HepG2 (cell line): ENCODE results near the gene SLC35B2. TPM values are rescaled to one million over a fixed set of nuclear protein-coding genes. Genes with fewer than 3 reads are reported as not detected.

Experiments used
- ATAC-seq: fragments of 200-7000 bp; cut with Tn5 transposase; 3 replicates; pipeline ENCODE4 v1.9.1; 2020; ENCODE audit warnings: mild to moderate bottlenecking, moderate library complexity
- BruUV-seq: library from RNA; stranded (reverse); fragments of 400-500 nt; replicated peaks from 2 replicates; lab custom pipeline; 2021; lab: Mats Ljungman, UMichigan
- CTCF ChIA-PET: fragments of 300-600 bp; formaldehyde crosslinking; extraction: SDS; loops from one replicate; lab custom pipeline; 2021; ENCODE audit warnings: low total read pairs, inconsistent platforms, low intra/inter-chr PET ratio; lab: Yijun Ruan, JAX
- POLR2A ChIA-PET: fragments of 350-600 bp; sonication (Branson Sonifier 250); formaldehyde crosslinking; loops from one replicate; lab custom pipeline; 2020; ENCODE audit warnings: antibody characterized with exemption, inconsistent platforms; lab: Yijun Ruan, JAX
- DNase-seq: peaks from one replicate; pipeline ENCODE4 v3.0.0-alpha.2; 2015; ENCODE audit warnings: low spot score
- FAIRE-seq: peaks from 3 replicates; lab custom pipeline; 2011; peaks lifted over from hg19 to GRCh38; lab: Jason Lieb, UNC
- H2AFZ ChIP-seq: one replicate; pipeline ENCODE4 v1.6.1; 2011; ENCODE audit warnings: low read length, inconsistent platforms
- H3K27ac ChIP-seq: fragments of 300-600 bp; 3 replicates; pipeline ENCODE4 v1.8.0; 2011; ENCODE audit warnings: mixed run types, mild to moderate bottlenecking, mixed read lengths, low read length, inconsistent platforms; ENCODE audit not compliant: insufficient read depth; ENCODE audit errors: extremely low read length
- H3K27me3 ChIP-seq, 2 experiments: fragments of 200-600 bp in 1 of 2; 2 replicates in 1 of 2; 3 replicates in 1 of 2; pipeline versions ENCODE4 v1.6.0 to v1.8.0; 2011; ENCODE audit warnings: low read length in 2 of 2, mild to moderate bottlenecking in 2 of 2, moderate library complexity in 2 of 2, inconsistent platforms in 1 of 2; ENCODE audit not compliant: insufficient read depth in 2 of 2, control insufficient read depth in 1 of 2
- H3K36me3 ChIP-seq, 2 experiments: fragments of 200-600 bp in 1 of 2; replicated peaks in 1 of 2; 2 replicates in 1 of 2; 3 replicates in 1 of 2; pipeline versions ENCODE4 v1.5.1 to v1.8.0; 2011; ENCODE audit warnings: low read length in 2 of 2, inconsistent platforms in 1 of 2; ENCODE audit not compliant: insufficient read depth in 2 of 2, control insufficient read depth in 1 of 2
- H3K4me1 ChIP-seq: 2 replicates; pipeline ENCODE4 v1.5.1; 2012; ENCODE audit warnings: low read length, inconsistent platforms; ENCODE audit not compliant: insufficient read depth
- H3K4me2 ChIP-seq: 2 replicates; pipeline ENCODE4 v1.6.0; 2011; ENCODE audit warnings: low read depth, low read length, inconsistent platforms
- H3K4me3 ChIP-seq, 3 experiments: fragments of 200-600 bp in 1 of 3; sonication (generic), shearing (Covaris generic) in 1 of 3; replicated peaks in 1 of 3; 2 replicates each; pipeline ENCODE4 v1.5.1; 2011 to 2016; ENCODE audit warnings: low read length in 3 of 3, inconsistent platforms in 2 of 3, low read depth in 2 of 3, mild to moderate bottlenecking in 2 of 3, control low read depth in 1 of 3, mixed read lengths in 1 of 3; ENCODE audit not compliant: insufficient read depth in 1 of 3
- H3K79me2 ChIP-seq: one replicate; pipeline ENCODE4 v1.6.1; 2011; ENCODE audit warnings: low read length, inconsistent platforms; ENCODE audit not compliant: insufficient read depth
- H3K9ac ChIP-seq: 2 replicates; pipeline ENCODE4 v1.6.0; 2011; ENCODE audit warnings: mild to moderate bottlenecking, low read depth, low read length, inconsistent platforms; ENCODE audit not compliant: insufficient read depth
- H3K9me3 ChIP-seq: 2 replicates; pipeline ENCODE4 v1.5.1; 2012; ENCODE audit warnings: mild to moderate bottlenecking, low read length
- H4K20me1 ChIP-seq: 2 replicates; pipeline ENCODE4 v1.6.0; 2011; ENCODE audit warnings: inconsistent platforms, mild to moderate bottlenecking, low read length, moderate library complexity; ENCODE audit not compliant: insufficient read depth
- CHCHD3 ChIP-seq: sonication (generic); formaldehyde crosslinking; IDR thresholded peaks from 2 replicates; pipeline ENCODE4 v1.8.0; 2022; ENCODE audit warnings: mild to moderate bottlenecking, missing genetic modification reagents, moderate library complexity
- MBNL3 ChIP-seq: fragments of 250-450 bp; sonication (Bioruptor Pico); conservative IDR thresholded peaks from 2 replicates; pipeline ENCODE4 v1.8.0; 2022; ENCODE audit warnings: mild to moderate bottlenecking, inconsistent platforms
- NAIF1 ChIP-seq: sonication (generic); formaldehyde crosslinking; IDR thresholded peaks from 2 replicates; pipeline ENCODE4 v1.5.0; 2020; ENCODE audit warnings: mild to moderate bottlenecking, missing genetic modification reagents, borderline replicate concordance
- PHB2 ChIP-seq: fragments of 450-650 bp; IDR thresholded peaks from 2 replicates; pipeline ENCODE4 v1.6.1; 2018; ENCODE audit not compliant: partially characterized antibody
- POLR2AphosphoS2 ChIP-seq: IDR thresholded peaks from 2 replicates; pipeline ENCODE4 v1.6.1; 2011; ENCODE audit warnings: low read depth, low read length, improper control_type of control experiment
- PTBP1 ChIP-seq: fragments of 200-400 bp; formaldehyde crosslinking; IDR thresholded peaks from 2 replicates; pipeline ENCODE4 v1.6.1; 2018; ENCODE audit warnings: low read length, low read depth; ENCODE audit not compliant: poor library complexity, severe bottlenecking
- TEAD2 ChIP-seq: sonication (generic); formaldehyde crosslinking; IDR thresholded peaks from 2 replicates; pipeline ENCODE4 v1.9.0; 2021; ENCODE audit warnings: missing genetic modification reagents
- ZBTB20 ChIP-seq: sonication (generic); formaldehyde crosslinking; IDR thresholded peaks from 2 replicates; pipeline ENCODE4 v1.8.1; 2023; ENCODE audit warnings: missing genetic modification reagents, low read depth, mild to moderate bottlenecking, borderline replicate concordance
- ZBTB26 ChIP-seq: IDR thresholded peaks from 2 replicates; pipeline ENCODE4 v1.6.1; 2016; ENCODE audit warnings: missing compliant biosample characterization, missing genetic modification reagents, borderline replicate concordance
- ZNF256 ChIP-seq: sonication (generic); formaldehyde crosslinking; conservative IDR thresholded peaks from 2 replicates; pipeline ENCODE4 v1.4.0; 2020; ENCODE audit warnings: missing genetic modification reagents
- ZNF350 ChIP-seq: sonication (generic); formaldehyde crosslinking; IDR thresholded peaks from 2 replicates; pipeline ENCODE4 v1.4.0; 2020; ENCODE audit warnings: mild to moderate bottlenecking, low read depth, missing genetic modification reagents, borderline replicate concordance
- ZNF460 ChIP-seq: sonication (generic); formaldehyde crosslinking; IDR thresholded peaks from 2 replicates; pipeline ENCODE4 v1.5.1; 2020; ENCODE audit warnings: missing genetic modification reagents, mild to moderate bottlenecking, borderline replicate concordance
- ZNF564 ChIP-seq: sonication (generic); formaldehyde crosslinking; IDR thresholded peaks from 2 replicates; pipeline ENCODE4 v1.8.1; 2023; ENCODE audit warnings: mild to moderate bottlenecking, missing genetic modification reagents
- ZNF816 ChIP-seq: sonication (generic); formaldehyde crosslinking; IDR thresholded peaks from 2 replicates; pipeline ENCODE4 v1.8.0; 2022; ENCODE audit warnings: missing genetic modification reagents, mild to moderate bottlenecking, borderline replicate concordance
- WGBS: methylation state at CpG from one replicate; pipeline ENCODE4 v1.1.6; 2017; ENCODE audit warnings: low lambda C conversion rate; 5-methylcytosine and 5-hydroxymethylcytosine counted together
- in situ Hi-C: cut with HindIII; loops from 2 replicates; pipeline ENCODE4 v1.10.0; 2017; ENCODE audit warnings: low pct_unique_long_range_greater_than_20kb; ENCODE audit not compliant: extremely low pct_ligation_motif_present
- intact Hi-C: fragments of 100-400 bp; cut with micrococcal nuclease; formaldehyde crosslinking; loops from one replicate; pipeline ENCODE4 v1.10.0; 2022; ENCODE audit not compliant: unreplicated experiment
- polyA plus RNA-seq, 8 experiments: library from polyadenylated mRNA; depleted of rRNA in 3 of 8; stranded (reverse) in 7 of 8; unstranded in 1 of 8; fragments of >200 nt; fragmentation: Illumina TruSeq in 4 of 8; extraction: Trizol in 4 of 8; gene quantifications; 2 replicates each; pipeline versions ENCODE4 v1.2.1 to v1.2.3, GENCODE V29; 2011 to 2016; ENCODE audit warnings: low read depth in 4 of 8, missing spikeins in 1 of 8, mixed read lengths in 1 of 8; ENCODE audit not compliant: insufficient read depth in 1 of 8
- total RNA-seq, 5 experiments: library from RNA; depleted of rRNA; stranded (reverse); fragments of >200 nt; fragmentation: Illumina TruSeq; extraction: Trizol; gene quantifications; 2 replicates each; pipeline ENCODE4 v1.2.3, GENCODE V29; 2016; ENCODE audit warnings: low read depth in 1 of 5
- TF ChIP-seq, protein P1 (sequence below): IDR thresholded peaks from 2 replicates; pipeline ENCODE4 v1.6.1; 2016; ENCODE audit warnings: low read depth, borderline replicate concordance
- TF ChIP-seq, protein P2 (sequence below): sonication (generic); formaldehyde crosslinking; IDR thresholded peaks from 2 replicates; pipeline ENCODE4 v1.8.0; 2022; ENCODE audit warnings: mild to moderate bottlenecking, missing genetic modification reagents, moderate library complexity
- TF ChIP-seq, protein P3 (sequence below): IDR thresholded peaks from 2 replicates; pipeline ENCODE4 v1.6.1; 2012; ENCODE audit warnings: inconsistent platforms
- TF ChIP-seq, protein P4 (sequence below): conservative IDR thresholded peaks from 2 replicates; pipeline ENCODE4 v1.6.1; 2018; ENCODE audit warnings: missing genetic modification reagents

Gene SLC35B2
- total and polyA plus RNA-seq, 2 of the 13 experiments (the other 11 are each of a cell fraction or from before 2014, with no cell fraction given): 61.1 to 148 TPM

GRCh38 chr6:44247338-44248302, 9.7 kb downstream of the SLC35B2 start:
- H3K9ac ChIP-seq: peak overlapping the region; percentile 99
- ChIA-PET CTCF (no interaction called here), POLR2A (interaction anchor here (1.0 to 8.4 kb wide), 36 partner anchors 8 to 621 kb away, joined by 3 to 264 read pairs (median 9); partner anchors contain the start of genes AARS2, GTPBP2, MRPL14 and SLC29A1)
- peak overlapping the region; percentile 85 for H3K4me2 ChIP-seq
- peak; percentile 36 for DNase-seq
- H3K4me1 ChIP-seq: peaks cover 70% of the 10 kb centered on the region
- intact Hi-C loops: no loop called here
- peak overlapping the region; percentile 96 for H3K27ac ChIP-seq
- ATAC-seq: peak; percentile 13
- H3K4me3 ChIP-seq: peak overlapping the region; percentile 81 to 97 (median 87)
- no peak overlapping the region for H2AFZ ChIP-seq
- no peaks in the 10 kb centered on the region; a peak in 1 of 5 replicates for H3K27me3 ChIP-seq
- FAIRE-seq: no peak
- H3K79me2 ChIP-seq: peaks cover 54% of the 10 kb centered on the region
- H3K9me3 ChIP-seq: no peaks in the 10 kb centered on the region
- H3K36me3 ChIP-seq: peaks cover 24 to 45% of the 10 kb centered on the region in 2 experiments
- in situ Hi-C loops: no loop called here
- peaks cover 56% of the 10 kb centered on the region for H4K20me1 ChIP-seq
- 2% methylated on average over 32 of the region's 52 CpGs for WGBS
- BruUV-seq: TSS peak; percentile 52
- TF ChIP-seq ZBTB20 (CRISPR knock-in tag) (peak; percentile 15; the same call in 1 of the 2 replicates), ZNF350 (CRISPR knock-in tag) (no peak), ZBTB26 (CRISPR knock-in tag) (peak; percentile 98), PTBP1 (no peak), TEAD2 (CRISPR knock-in tag) (no peak), MBNL3 (CRISPR knock-in tag) (no peak), ZNF816 (CRISPR knock-in tag) (peak; percentile 69; the same call in 1 of the 2 replicates), ZNF460 (CRISPR knock-in tag) (no peak), NAIF1 (CRISPR knock-in tag) (peak; percentile 86; the same call in 1 of the 2 replicates), ZNF256 (CRISPR knock-in tag) (0 out of 2 replicates have a peak, but pooled peaks have one; percentile 45), CHCHD3 (0 out of 2 replicates have a peak, but pooled peaks have one; percentile 26), ZNF564 (CRISPR knock-in tag) (0 out of 2 replicates have a peak, but pooled peaks have one; percentile 17), PHB2 (no peak), POLR2AphosphoS2 (no peak)
- TF ChIP-seq, protein P1, sequence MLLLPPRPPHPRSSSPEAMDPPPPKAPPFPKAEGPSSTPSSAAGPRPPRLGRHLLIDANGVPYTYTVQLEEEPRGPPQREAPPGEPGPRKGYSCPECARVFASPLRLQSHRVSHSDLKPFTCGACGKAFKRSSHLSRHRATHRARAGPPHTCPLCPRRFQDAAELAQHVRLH (CRISPR knock-in tag): peak; percentile 55; the same call in 1 of the 2 replicates
- TF ChIP-seq, protein P2, sequence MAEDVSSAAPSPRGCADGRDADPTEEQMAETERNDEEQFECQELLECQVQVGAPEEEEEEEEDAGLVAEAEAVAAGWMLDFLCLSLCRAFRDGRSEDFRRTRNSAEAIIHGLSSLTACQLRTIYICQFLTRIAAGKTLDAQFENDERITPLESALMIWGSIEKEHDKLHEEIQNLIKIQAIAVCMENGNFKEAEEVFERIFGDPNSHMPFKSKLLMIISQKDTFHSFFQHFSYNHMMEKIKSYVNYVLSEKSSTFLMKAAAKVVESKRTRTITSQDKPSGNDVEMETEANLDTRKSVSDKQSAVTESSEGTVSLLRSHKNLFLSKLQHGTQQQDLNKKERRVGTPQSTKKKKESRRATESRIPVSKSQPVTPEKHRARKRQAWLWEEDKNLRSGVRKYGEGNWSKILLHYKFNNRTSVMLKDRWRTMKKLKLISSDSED (CRISPR knock-in tag): 0 out of 2 replicates have a peak, but pooled peaks have one; percentile 60
- TF ChIP-seq, protein P3, sequence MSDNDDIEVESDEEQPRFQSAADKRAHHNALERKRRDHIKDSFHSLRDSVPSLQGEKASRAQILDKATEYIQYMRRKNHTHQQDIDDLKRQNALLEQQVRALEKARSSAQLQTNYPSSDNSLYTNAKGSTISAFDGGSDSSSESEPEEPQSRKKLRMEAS: peak; percentile 97
- TF ChIP-seq, protein P4, sequence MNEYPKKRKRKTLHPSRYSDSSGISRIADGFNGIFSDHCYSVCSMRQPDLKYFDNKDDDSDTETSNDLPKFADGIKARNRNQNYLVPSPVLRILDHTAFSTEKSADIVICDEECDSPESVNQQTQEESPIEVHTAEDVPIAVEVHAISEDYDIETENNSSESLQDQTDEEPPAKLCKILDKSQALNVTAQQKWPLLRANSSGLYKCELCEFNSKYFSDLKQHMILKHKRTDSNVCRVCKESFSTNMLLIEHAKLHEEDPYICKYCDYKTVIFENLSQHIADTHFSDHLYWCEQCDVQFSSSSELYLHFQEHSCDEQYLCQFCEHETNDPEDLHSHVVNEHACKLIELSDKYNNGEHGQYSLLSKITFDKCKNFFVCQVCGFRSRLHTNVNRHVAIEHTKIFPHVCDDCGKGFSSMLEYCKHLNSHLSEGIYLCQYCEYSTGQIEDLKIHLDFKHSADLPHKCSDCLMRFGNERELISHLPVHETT (CRISPR knock-in tag): peak; percentile 68; the same call in 1 of the 2 replicates
